K562 (cell line): Measurements from ENCODE around the gene PIP4K2A. TPM values are rescaled to one million over a fixed set of nuclear protein-coding genes. Genes with fewer than 3 reads are reported as not detected.
A peak's percentile ranks its signal among the peaks of the same experiment; 100 is the strongest.

ENCODE experiments used
- ATAC-seq: fragments of 200-7000 bp; cut with Tn5 transposase; 3 replicates; pipeline ENCODE4 v1.9.1; 2020; ENCODE audit warnings: moderate library complexity
- BruUV-seq: library from RNA; stranded (reverse); fragments of 400-500 nt; replicated peaks from 2 replicates; lab custom pipeline; 2021; lab: Mats Ljungman, UMichigan
- CTCF ChIA-PET: fragments of 300-600 bp; formaldehyde crosslinking; extraction: SDS; loops from one replicate; lab custom pipeline; 2021; ENCODE audit warnings: low intra/inter-chr PET ratio; lab: Yijun Ruan, JAX
- POLR2A ChIA-PET: fragments of 300-600, 350-650 bp; sonication (Branson Sonifier 250); formaldehyde crosslinking; extraction: SDS; loops from one replicate; lab custom pipeline; 2021; ENCODE audit warnings: antibody characterized with exemption, inconsistent platforms; lab: Yijun Ruan, JAX
- DNase-seq, 4 experiments: peaks; one replicate each; pipeline versions ENCODE4 v3.0.0 to v3.0.0-alpha.2; 2011 to 2018; ENCODE audit warnings: low spot score in 3 of 4, mixed read lengths in 3 of 4; ENCODE audit errors: extremely low read depth in 1 of 4
- FAIRE-seq: peaks from 2 replicates; lab custom pipeline; 2011; peaks lifted over from hg19 to GRCh38; lab: Jason Lieb, UNC
- H2AFZ ChIP-seq: 2 replicates; pipeline ENCODE4 v1.6.0; 2011; ENCODE audit warnings: low read depth, low read length, control low read depth, inconsistent platforms
- H3K27ac ChIP-seq: fragments of 200-600 bp; 3 replicates; pipeline ENCODE4 v1.8.0; 2011; ENCODE audit warnings: low read depth, mild to moderate bottlenecking, control low read depth, inconsistent platforms, low read length, moderate library complexity, mixed read lengths; ENCODE audit errors: extremely low read depth
- H3K27me3 ChIP-seq, 2 experiments: fragments of 300-600 bp in 1 of 2; 2 replicates in 1 of 2; 3 replicates in 1 of 2; pipeline versions ENCODE4 v1.6.0 to v1.8.0; 2011; ENCODE audit warnings: inconsistent platforms in 2 of 2, low read length in 2 of 2, mild to moderate bottlenecking in 1 of 2, mixed read lengths in 1 of 2, moderate library complexity in 1 of 2; ENCODE audit not compliant: control insufficient read depth in 2 of 2, insufficient read depth in 2 of 2
- H3K36me3 ChIP-seq: fragments of 300-600 bp; 3 replicates; pipeline ENCODE4 v1.8.0; 2011; ENCODE audit warnings: mild to moderate bottlenecking, low read length, inconsistent platforms; ENCODE audit not compliant: control insufficient read depth, insufficient read depth
- H3K4me1 ChIP-seq, 2 experiments: fragments of 200-600 bp in 1 of 2; replicated peaks in 1 of 2; 2 replicates in 1 of 2; 3 replicates in 1 of 2; pipeline versions ENCODE4 v1.5.1 to v1.8.0; 2011; ENCODE audit warnings: inconsistent platforms in 2 of 2, low read length in 2 of 2, mild to moderate bottlenecking in 1 of 2, mixed read lengths in 1 of 2, moderate library complexity in 1 of 2; ENCODE audit not compliant: control insufficient read depth in 2 of 2, insufficient read depth in 2 of 2
- H3K4me2 ChIP-seq: 2 replicates; pipeline ENCODE4 v1.6.1; 2011; ENCODE audit warnings: low read length, control low read depth, inconsistent platforms, mixed read lengths; ENCODE audit not compliant: insufficient read depth
- H3K4me3 ChIP-seq: fragments of 200-600 bp; sonication (generic), shearing (Covaris generic); 2 replicates; pipeline ENCODE4 v1.5.1; 2016; ENCODE audit warnings: control low read depth, inconsistent platforms
- H3K79me2 ChIP-seq: fragments of 200-600 bp; 3 replicates; pipeline ENCODE4 v1.8.0; 2011; ENCODE audit warnings: low read length, inconsistent platforms; ENCODE audit not compliant: control insufficient read depth, insufficient read depth
- H3K9ac ChIP-seq, 2 experiments: 2 replicates each; pipeline versions ENCODE4 v1.6.0 to v1.6.1; 2011; ENCODE audit warnings: low read depth in 2 of 2, low read length in 2 of 2, control low read depth in 1 of 2, inconsistent platforms in 1 of 2, mild to moderate bottlenecking in 1 of 2, mixed read lengths in 1 of 2; ENCODE audit not compliant: insufficient read depth in 1 of 2
- H3K9me1 ChIP-seq: one replicate; pipeline ENCODE4 v1.6.0; 2011; ENCODE audit warnings: inconsistent platforms, mild to moderate bottlenecking, low read length, moderate library complexity; ENCODE audit not compliant: control insufficient read depth, insufficient read depth
- H3K9me3 ChIP-seq: replicated peaks from 2 replicates; pipeline ENCODE4 v1.5.1; 2011; ENCODE audit warnings: low read depth, low read length, inconsistent platforms; ENCODE audit not compliant: control insufficient read depth, insufficient read depth
- H4K20me1 ChIP-seq: replicated peaks from 2 replicates; pipeline ENCODE4 v1.6.1; 2011; ENCODE audit warnings: low read length, inconsistent platforms, mixed read lengths; ENCODE audit not compliant: control insufficient read depth, insufficient read depth
- C11orf30 ChIP-seq: fragments of 450-650 bp; IDR thresholded peaks from 2 replicates; pipeline ENCODE4 v1.6.1; 2016; ENCODE audit warnings: low read depth, mild to moderate bottlenecking
- CEBPB ChIP-seq: fragments of 450-650 bp; IDR thresholded peaks from 2 replicates; pipeline ENCODE4 v1.6.1; 2016; ENCODE audit warnings: missing genetic modification characterization, missing compliant biosample characterization
- MAFF ChIP-seq: IDR thresholded peaks from 2 replicates; pipeline ENCODE4 v1.6.1; 2012; ENCODE audit warnings: low read length, improper control_type of control experiment
- MAFG ChIP-seq: fragments of 450-650 bp; conservative IDR thresholded peaks from 2 replicates; pipeline ENCODE4 v1.6.1; 2016; ENCODE audit warnings: missing genetic modification characterization, missing compliant biosample characterization
- MAFK ChIP-seq: IDR thresholded peaks from 2 replicates; pipeline ENCODE4 v1.6.1; 2011; ENCODE audit warnings: low read length, improper control_type of control experiment
- MAZ ChIP-seq, 2 experiments: fragments of 450-650 bp in 1 of 2; sonication (generic) in 1 of 2; formaldehyde crosslinking; IDR thresholded peaks in 1 of 2; conservative IDR thresholded peaks in 1 of 2; 2 replicates each; pipeline versions ENCODE4 v1.4.0 to v1.5.0; 2020; ENCODE audit warnings: mild to moderate bottlenecking in 1 of 2, missing genetic modification reagents in 1 of 2
- MXI1 ChIP-seq: IDR thresholded peaks from 2 replicates; pipeline ENCODE4 v1.6.1; 2011; ENCODE audit warnings: low read depth, mild to moderate bottlenecking, improper control_type of control experiment, low read length
- ZBTB7A ChIP-seq: IDR thresholded peaks from 2 replicates; pipeline ENCODE4 v1.6.1; 2011; ENCODE audit warnings: low read depth, mild to moderate bottlenecking, low read length, moderate library complexity, borderline replicate concordance; ENCODE audit not compliant: control insufficient read depth
- ZNF316 ChIP-seq: fragments of 450-650 bp; IDR thresholded peaks from 2 replicates; pipeline ENCODE4 v1.6.1; 2016
- ZNF717 ChIP-seq: fragments of 250-450 bp; sonication (Bioruptor Pico); IDR thresholded peaks from 2 replicates; pipeline ENCODE4 v1.5.0; 2021
- WGBS: fragments of 100-300 bp; shearing (Covaris generic); methylation state at CpG from one replicate; pipeline ENCODE4 v1.1.6; 2016; ENCODE audit warnings: low coverage, mixed read lengths; ENCODE audit not compliant: insufficient coverage; ENCODE audit errors: missing lambda C conversion rate; 5-methylcytosine and 5-hydroxymethylcytosine counted together
- in situ Hi-C: fragments of 300-500 bp; cut with MboI; formaldehyde crosslinking; loops from 4 replicates; pipeline ENCODE4 v1.15.0; 2018; ENCODE audit warnings: inconsistent platforms, mixed read lengths
- intact Hi-C: fragments of 100-400 bp; cut with micrococcal nuclease; formaldehyde crosslinking; loops from 2 replicates; pipeline ENCODE4 v1.14.2; 2022
- polyA plus RNA-seq, 8 experiments: library from polyadenylated mRNA; depleted of rRNA in 4 of 8; stranded (reverse) in 5 of 8; unstranded in 3 of 8; fragments of >200 nt; fragmentation: Nextera tagmentation in 2 of 8; fragmentation: Illumina TruSeq in 1 of 8; extraction: Ambion mirVana in 2 of 8; extraction: Trizol in 1 of 8; gene quantifications; 2 replicates each; pipeline versions ENCODE4 v1.2.1 to v1.2.3, GENCODE V29; 2011 to 2014; ENCODE audit warnings: inconsistent platforms in 1 of 8, missing spikeins in 1 of 8
- total RNA-seq, 7 experiments: library from RNA; depleted of rRNA in 6 of 7; stranded (reverse); fragments of >200 nt in 6 of 7; fragmentation: Illumina TruSeq in 2 of 7; extraction: Trizol in 2 of 7; gene quantifications; 2 replicates each; pipeline versions ENCODE4 v1.2.1 to v1.2.3, GENCODE V29; 2011 to 2021; ENCODE audit warnings: low replicate concordance in 1 of 7
- TF ChIP-seq, protein P1 (sequence below), 2 experiments: fragments of 450-650 bp; conservative IDR thresholded peaks; 2 replicates each; pipeline ENCODE4 v1.6.1; 2017; ENCODE audit warnings: mild to moderate bottlenecking in 2 of 2, moderate library complexity in 2 of 2
- TF ChIP-seq, protein P2 (sequence below): fragments of 200-800 bp; sonication (Bioruptor generic); IDR thresholded peaks from 2 replicates; pipeline ENCODE4 v1.6.1; 2017; ENCODE audit warnings: missing genetic modification characterization, missing compliant biosample characterization

The PIP4K2A gene
- total and polyA plus RNA-seq, 9 of the 15 experiments (the other 6 are each of a cell fraction or from before 2014, with no cell fraction given) = 35.6 to 117 (median 71.9) TPM

DNA sequence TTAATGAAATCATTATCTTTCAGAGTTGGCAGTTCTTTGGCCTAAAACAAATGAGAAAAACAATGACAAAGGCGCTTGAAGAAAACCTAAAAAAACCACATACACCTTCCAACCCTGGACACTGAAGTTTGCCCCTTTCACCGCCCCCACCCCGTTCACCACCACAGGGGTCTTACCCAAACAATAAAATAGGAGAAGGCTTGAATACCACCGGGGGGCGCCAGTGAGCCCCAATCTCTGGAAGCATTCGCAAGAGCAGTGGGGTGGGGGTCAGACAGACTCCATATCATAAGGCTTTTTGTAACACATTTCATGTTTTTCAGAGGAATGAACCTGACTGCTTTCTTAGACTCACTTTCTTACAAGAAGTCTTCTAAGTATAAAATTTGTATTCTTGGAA, 163.6 kb downstream of the PIP4K2A start (continued):
- TF ChIP-seq, protein P1, sequence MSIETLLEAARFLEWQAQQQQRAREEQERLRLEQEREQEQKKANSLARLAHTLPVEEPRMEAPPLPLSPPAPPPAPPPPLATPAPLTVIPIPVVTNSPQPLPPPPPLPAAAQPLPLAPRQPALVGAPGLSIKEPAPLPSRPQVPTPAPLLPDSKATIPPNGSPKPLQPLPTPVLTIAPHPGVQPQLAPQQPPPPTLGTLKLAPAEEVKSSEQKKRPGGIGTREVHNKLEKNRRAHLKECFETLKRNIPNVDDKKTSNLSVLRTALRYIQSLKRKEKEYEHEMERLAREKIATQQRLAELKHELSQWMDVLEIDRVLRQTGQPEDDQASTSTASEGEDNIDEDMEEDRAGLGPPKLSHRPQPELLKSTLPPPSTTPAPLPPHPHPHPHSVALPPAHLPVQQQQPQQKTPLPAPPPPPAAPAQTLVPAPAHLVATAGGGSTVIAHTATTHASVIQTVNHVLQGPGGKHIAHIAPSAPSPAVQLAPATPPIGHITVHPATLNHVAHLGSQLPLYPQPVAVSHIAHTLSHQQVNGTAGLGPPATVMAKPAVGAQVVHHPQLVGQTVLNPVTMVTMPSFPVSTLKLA (conservative IDR thresholded peaks at IDR 0.05) = no peak
- TF ChIP-seq CEBPB (tag) = 0 out of 2 replicates have a peak, but pooled peaks have one; percentile 38
- TF ChIP-seq MAZ (CRISPR knock-in tag; conservative IDR thresholded peaks at IDR 0.05 in 1 of 2, IDR thresholded peaks at IDR 0.05 in 1 of 2) = peak in 1 of 2 experiments; percentile 90; a peak in 2 of 4 replicates
- TF ChIP-seq, protein P2, sequence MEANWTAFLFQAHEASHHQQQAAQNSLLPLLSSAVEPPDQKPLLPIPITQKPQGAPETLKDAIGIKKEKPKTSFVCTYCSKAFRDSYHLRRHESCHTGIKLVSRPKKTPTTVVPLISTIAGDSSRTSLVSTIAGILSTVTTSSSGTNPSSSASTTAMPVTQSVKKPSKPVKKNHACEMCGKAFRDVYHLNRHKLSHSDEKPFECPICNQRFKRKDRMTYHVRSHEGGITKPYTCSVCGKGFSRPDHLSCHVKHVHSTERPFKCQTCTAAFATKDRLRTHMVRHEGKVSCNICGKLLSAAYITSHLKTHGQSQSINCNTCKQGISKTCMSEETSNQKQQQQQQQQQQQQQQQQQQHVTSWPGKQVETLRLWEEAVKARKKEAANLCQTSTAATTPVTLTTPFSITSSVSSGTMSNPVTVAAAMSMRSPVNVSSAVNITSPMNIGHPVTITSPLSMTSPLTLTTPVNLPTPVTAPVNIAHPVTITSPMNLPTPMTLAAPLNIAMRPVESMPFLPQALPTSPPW = peak; percentile 55
- TF ChIP-seq ZBTB7A = peak; percentile 61; the same call in 1 of the 2 replicates
- no peak for TF ChIP-seq ZNF717 (CRISPR knock-in tag)

DNA sequence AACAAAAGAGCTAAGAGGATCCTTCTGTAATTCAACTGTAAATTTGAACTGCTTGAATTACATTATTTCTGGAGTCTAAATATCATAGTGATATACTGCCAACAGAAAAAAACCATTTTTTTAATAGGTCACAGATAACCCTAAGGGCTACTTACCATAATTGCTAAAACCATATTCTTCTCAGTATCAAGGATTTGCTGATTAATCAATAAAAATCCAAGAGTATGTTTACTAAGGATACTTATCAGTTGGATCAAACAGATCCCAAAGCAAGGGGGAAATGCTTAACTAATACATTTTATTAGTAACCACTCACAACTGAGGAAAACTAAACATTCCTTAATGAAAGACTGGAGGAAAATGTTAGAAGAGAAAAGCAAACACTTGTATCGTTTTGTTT, 166.0 kb downstream of the PIP4K2A start:
- H4K20me1 ChIP-seq = no peaks in the 10 kb centered on the region
- H2AFZ ChIP-seq = no peak overlapping the region
- BruUV-seq = no TSS peak
- no peak overlapping the region for H3K27ac ChIP-seq
- no peaks in the 10 kb centered on the region for H3K9me1 ChIP-seq
- FAIRE-seq = no peak
- in situ Hi-C loops = no loop called here
- H3K9ac ChIP-seq = no peak overlapping the region
- no peaks in the 10 kb centered on the region for H3K9me3 ChIP-seq
- H3K27me3 ChIP-seq = no peaks in the 10 kb centered on the region
- CTCF ChIA-PET = interaction anchor here (0.5 kb wide), 1 partner anchor 26 kb away, joined by 6 read pairs; no protein-coding TSS in a partner anchor
- WGBS = 87% methylated on average over 1 of the region's 1 CpG
- POLR2A ChIA-PET = no interaction called here
- peaks cover 2 to 3% of the 10 kb centered on the region in 2 experiments; a peak in 4 of 5 replicates for H3K4me1 ChIP-seq
- TF ChIP-seq MXI1 (no peak), MAFF (peak; percentile 66), C11orf30 (peak; percentile 70; the same call in 1 of the 2 replicates), ZNF316 (peak; percentile 88), MAFK (peak; percentile 68), MAFG (tag) (peak; percentile 60)
- TF ChIP-seq, all 486 proteins: peak for 5
- intact Hi-C loops = no loop called here
- DNase-seq (no peak), ATAC-seq (no peak)
- H3K4me2 ChIP-seq = no peak overlapping the region
- peaks cover 84% of the 10 kb centered on the region for H3K36me3 ChIP-seq
- no peak overlapping the region for H3K4me3 ChIP-seq
- no peaks in the 10 kb centered on the region for H3K79me2 ChIP-seq
